HG03103 (cell line): ENCODE data around the gene SLC6A13.
"Not testable (repeated sequence)": the region's sequence is repeated elsewhere in the genome, so short reads cannot be mapped to it uniquely, and the experiment has no call there.

Experiments
- ATAC-seq: cut with Tn5 transposase; IDR thresholded peaks from one replicate; pipeline ENCODE4 v1.9.1; 2021; ENCODE audit warnings: low read depth; ENCODE audit not compliant: unreplicated experiment

The SLC6A13 gene

GRCh38 chr12:218728-219590, 43.7 kb downstream of the SLC6A13 start:
- no peak for ATAC-seq

- ATAC-seq, result no peak
These were observed 44.4 kb downstream of the SLC6A13 start for GRCh38 chr12:218221-218620.

DNA sequence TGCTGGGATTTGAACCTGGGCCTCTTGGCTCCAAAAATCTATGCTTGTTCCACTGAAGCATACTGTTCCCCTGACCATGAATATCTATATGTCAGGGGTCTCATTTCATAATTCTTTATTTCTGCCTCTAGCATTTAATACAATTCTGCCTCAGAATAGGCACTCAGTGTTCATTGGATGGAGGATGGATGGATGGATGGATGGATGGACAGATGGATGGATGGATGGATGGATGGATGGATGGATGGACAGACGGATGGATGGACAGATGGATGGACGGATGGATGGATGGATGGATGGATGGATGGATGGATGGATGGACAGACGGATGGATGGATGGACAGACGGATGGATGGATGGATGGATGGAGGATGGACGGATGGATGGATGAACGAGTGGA, 45.6 kb downstream of the SLC6A13 start:
- ATAC-seq, result not testable (repeated sequence)

DNA sequence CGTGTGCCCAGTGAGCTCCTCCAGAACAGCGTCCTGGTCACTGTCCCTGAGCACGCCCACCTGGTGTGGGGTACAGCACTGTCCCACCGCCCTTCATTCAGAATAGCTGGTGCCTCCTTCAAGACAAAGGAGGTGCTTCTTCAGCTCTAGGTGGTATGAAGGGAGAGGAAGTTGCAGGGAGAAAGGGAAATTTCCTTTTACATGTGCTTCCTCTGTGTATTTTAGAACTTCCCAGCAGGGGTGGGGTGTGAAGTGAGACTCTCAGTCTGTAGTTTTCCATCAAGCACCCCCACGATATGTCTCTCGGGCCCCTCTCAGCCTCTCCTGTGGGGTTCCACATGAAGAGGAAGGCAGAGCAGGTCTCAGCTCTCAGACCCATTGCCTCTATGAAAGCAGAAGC, 47.5 kb downstream of the SLC6A13 start:
- ATAC-seq, result no peak

DNA sequence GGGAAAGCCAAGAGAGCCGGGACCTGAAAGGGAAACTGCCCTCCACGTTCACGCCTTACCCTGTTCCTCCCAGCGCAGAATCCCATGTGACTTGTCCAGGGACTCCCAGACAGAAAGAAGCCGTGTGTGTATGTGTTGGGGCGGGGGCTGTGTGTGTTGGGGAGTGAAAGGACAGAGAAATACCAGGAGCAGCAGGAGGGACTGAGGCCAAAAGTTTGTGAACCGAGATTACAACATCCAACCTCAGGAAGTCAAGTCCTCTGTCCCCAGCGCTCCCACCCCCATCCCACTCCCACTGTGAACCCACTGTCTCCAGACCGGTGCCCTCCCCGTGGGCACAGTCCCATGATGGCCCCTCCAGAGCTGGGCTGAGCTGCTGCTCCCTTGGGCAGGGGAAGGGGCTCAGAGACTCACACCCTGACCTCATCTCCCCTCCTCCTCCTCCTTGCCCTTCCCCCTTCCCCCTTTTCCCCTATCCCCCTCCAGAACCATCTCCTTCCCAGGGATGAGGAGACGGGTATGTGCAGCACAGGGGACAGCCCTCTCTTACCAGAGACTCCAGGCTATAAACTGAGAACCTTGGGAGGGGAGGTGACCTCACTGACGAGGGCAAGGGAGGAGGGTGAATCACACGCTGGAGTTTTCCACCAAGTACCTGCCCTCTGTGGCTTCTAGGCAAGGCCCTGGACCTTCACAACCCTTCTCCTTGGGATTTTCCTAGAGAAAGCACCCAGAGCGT, 48.5 kb downstream of the SLC6A13 start, which contains the start of gene SLC6A12:
SLC6A12 (minus strand) TSS at position 155 of the 739 bp plus-strand sequence. CDS start 4,171 bp downstream, outside the sequence.
- no peak for ATAC-seq

GRCh38 chr12:213527-213932, 49.1 kb downstream of the SLC6A13 start:
- no peak for ATAC-seq

- ATAC-seq, result no peak
These were observed 49.7 kb downstream of the SLC6A13 start for GRCh38 chr12:212715-213526.

GRCh38 chr12:212415-212714, 50.3 kb downstream of the SLC6A13 start:
- no peak for ATAC-seq

DNA sequence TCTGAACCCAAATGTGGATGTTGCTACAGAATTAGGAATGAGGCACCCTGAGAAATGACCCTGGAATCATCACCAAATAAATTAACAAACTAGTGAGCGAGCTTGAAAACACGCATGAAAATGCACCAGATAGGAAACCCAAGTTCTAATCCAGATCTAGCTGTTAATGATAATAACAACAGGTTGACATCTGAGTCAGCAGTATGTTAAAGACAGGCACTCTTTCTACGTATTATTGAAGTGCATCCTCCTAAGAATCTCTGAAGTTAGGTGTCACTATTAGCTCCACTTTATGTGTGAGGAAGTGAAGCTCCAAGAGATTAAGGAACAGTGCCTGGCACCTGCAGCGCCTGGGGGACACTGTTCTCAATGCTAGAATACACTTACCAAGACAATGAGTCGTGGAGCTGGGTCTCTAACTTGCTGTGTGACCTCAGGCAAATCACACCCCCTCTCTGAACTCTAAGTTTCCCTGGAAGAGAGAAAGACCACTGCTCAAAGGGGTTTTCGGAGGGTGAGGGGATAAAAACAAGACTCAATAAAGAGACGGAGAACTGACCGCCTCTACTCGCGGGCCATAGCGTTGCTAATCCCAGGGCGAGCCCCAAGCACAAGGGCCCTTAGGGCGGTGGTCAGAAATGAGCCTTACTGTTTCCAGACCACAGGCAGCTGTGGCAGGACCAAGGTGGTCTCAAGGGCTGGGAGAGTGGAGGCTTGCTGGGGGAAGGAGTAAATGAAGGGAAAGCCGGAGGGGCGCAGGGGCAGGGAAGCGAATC, 50.8 kb downstream of the SLC6A13 start:
- no peak for ATAC-seq

- no peak for ATAC-seq
These were observed 51.5 kb downstream of the SLC6A13 start for GRCh38 chr12:211142-211465.

DNA sequence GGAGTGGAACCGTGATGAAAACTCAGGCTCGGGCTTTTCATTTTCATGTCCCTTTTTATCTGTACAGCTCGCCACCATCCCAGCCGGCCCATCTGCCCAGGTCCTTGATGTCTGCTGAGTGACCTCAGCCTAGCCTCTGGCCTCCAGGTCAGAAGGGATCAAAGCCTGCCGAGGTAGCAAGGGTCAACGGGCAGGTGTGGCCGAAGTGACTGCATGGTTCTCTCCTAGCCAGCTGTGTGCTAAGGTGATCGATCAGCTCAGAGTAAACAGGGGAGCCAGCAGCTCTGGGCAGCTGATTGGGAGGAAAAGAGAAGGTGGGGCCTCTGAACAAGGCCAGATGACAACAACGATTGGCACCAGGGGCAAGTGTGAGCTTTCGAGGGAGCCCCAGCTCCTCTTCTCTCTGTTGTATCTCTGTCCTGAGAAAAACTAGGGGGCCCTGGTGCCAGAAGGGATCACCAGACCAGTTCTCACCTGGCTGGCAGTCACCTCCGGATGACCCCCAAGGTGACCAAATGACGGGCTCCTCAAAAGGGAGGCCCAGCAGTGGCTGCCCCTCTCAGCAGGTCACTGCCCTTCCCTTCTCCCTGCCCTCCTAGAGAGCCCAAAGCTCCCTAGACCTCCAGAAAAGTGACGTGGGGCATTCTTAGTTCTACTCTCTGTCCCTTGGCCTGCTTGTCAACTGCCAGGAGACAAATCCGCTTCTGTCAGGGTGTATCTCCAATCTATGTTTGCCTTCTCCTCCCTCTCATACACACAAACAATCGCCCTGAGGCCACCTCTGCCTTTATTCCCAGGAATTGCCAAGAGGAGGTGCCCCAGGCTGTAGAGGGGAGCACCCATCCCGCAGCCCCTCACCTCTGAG, 52.1 kb downstream of the SLC6A13 start:
- no peak for ATAC-seq

DNA sequence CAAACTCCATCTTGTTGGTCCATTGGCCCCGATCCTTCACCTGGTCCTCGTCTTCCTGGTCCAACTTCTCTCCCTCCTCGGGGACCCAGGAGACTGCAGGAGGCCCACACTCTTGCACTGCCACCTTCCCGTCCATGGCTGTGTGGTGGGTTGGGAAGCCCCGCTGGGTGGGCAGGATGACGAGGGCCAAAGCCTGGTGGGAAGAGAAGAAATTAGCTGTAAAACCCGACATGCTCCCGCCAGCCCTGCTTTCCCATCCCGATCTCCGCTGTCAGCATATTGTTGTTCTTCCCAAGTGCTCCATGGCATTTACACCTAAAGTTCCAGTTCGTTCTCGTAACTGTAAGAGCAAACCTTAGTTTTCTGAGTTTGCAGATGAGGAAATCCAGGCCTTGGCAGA, 52.8 kb downstream of the SLC6A13 start:
- ATAC-seq, result no peak

DNA sequence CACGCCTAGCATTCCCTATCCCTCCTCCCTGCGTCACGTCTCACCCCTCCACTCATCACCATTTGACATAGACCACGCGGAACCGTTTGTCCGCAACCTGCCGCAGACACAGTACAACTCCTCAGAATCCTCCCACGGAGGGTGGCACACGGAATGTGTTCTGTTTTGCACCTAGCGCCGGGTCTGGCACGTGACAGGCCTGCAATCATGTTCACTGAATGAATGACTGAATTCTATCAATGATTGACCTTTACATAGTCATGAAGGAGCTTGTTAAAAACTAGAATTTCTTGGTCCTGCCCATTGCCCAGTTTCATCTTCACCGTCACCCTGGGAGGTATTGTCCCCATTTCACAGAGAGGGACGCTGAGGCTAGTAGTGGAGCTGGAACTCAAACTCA, 53.4 kb downstream of the SLC6A13 start:
- no peak for ATAC-seq

GRCh38 chr12:208813-209212, 53.8 kb downstream of the SLC6A13 start:
- no peak for ATAC-seq

DNA sequence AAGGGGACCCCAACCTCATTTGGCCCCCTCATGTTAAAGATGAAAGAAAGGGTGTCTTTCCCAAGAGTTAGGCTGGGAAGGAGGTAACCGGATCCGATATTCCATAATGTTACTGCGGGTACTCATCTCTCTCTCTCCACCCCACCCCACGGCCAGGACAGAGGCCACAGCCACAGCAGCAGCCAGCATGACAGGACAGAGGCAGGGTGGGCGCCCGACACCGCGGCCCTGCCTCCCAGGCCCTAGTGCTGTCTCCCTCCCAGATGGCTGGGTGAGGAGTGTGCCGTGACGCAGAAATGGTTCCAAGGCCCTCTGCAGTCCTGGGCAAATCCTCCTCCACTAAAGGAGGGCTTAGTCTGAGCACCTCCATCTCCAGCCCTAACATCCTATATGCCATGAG, 54.8 kb downstream of the SLC6A13 start:
- ATAC-seq, result no peak

DNA sequence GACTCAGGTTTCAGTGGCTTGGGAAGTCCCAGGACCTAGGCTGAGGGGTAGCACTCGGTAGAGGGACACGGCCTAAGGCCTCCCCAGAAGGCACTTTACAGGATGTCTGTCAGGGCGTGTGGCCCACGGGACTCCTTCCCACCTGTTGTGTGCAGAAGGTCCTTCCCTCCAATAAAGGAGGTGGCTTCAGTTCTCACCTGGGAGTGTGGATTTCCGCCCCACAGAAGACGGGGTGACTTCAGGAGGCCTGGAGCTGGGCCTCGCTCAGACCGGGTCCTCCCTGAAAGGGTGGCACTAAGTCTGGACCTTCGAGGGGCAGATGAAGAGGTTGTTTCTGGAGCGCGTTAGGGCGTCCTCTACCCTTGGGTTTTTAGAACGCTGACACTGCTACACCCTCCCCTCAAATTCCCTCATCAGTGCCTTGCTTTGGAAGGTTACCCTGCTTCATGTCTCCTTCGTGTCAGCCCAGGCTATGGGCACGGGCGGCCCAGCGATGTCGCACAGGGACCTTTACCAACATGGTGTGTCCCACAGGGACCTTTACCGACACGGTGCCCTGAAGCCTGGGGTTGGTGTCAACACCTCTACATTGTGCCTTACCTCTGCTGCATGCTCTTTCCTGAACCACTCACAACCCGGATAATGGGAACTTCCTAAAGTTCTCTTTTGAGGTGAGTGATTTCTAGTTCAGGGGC, 55.7 kb downstream of the SLC6A13 start:
- ATAC-seq, result no peak

GRCh38 chr12:205026-205425, 57.6 kb downstream of the SLC6A13 start:
- no peak for ATAC-seq

GRCh38 chr12:204261-204678, 58.4 kb downstream of the SLC6A13 start:
- ATAC-seq, result no peak
